A549 (cell line): ENCODE results near the gene RAB11B. TPM values are rescaled to one million over a fixed set of nuclear protein-coding genes. Genes with fewer than 3 reads are reported as not detected.

Source experiments
- ATAC-seq, 2 experiments: fragments of 200-7000 bp in 1 of 2; fragments of >200 bp in 1 of 2; cut with Nextera tagmentation in 1 of 2; cut with Tn5 transposase in 1 of 2; 3 replicates each; pipeline versions ENCODE4 v1.8.0 to v1.9.1; 2018 to 2020; ENCODE audit warnings: mild to moderate bottlenecking in 1 of 2, moderate library complexity in 1 of 2
- CTCF ChIA-PET: fragments of 300-600 bp; sonication (Branson Sonifier 250); formaldehyde crosslinking; extraction: SDS; loops from one replicate; lab custom pipeline; 2021; ENCODE audit warnings: antibody characterized with exemption, inconsistent platforms; lab: Yijun Ruan, JAX
- POLR2A ChIA-PET: fragments of 350-600 bp; formaldehyde crosslinking; extraction: SDS; loops from one replicate; lab custom pipeline; 2021; ENCODE audit warnings: antibody characterized with exemption, inconsistent platforms; lab: Yijun Ruan, JAX
- DNase-seq, 2 experiments: peaks; one replicate each; pipeline versions ENCODE4 v3.0.0 to v3.0.0-alpha.2; 2011 to 2016; ENCODE audit warnings: low read depth in 1 of 2, low spot score in 1 of 2
- FAIRE-seq: peaks from 2 replicates; lab custom pipeline; 2011; peaks lifted over from hg19 to GRCh38; lab: Jason Lieb, UNC
- H3K27ac ChIP-seq, 2 experiments: fragments of >200 bp; sonication (Bioruptor Twin); formaldehyde crosslinking; 3 replicates each; pipeline ENCODE4 v1.5.1; 2016 to 2017
- H3K4me1 ChIP-seq: fragments of >200 bp; sonication (Bioruptor Twin); formaldehyde crosslinking; 3 replicates; pipeline ENCODE4 v1.6.1; 2016
- H3K4me2 ChIP-seq: fragments of >200 bp; sonication (Bioruptor Twin); formaldehyde crosslinking; 3 replicates; pipeline ENCODE4 v1.6.1; 2016
- H3K4me3 ChIP-seq: fragments of >200 bp; sonication (Bioruptor Twin); formaldehyde crosslinking; 3 replicates; pipeline ENCODE4 v1.5.1; 2016
- H3K9me3 ChIP-seq: fragments of >200 bp; sonication (Bioruptor Twin); formaldehyde crosslinking; 3 replicates; pipeline ENCODE4 v1.6.1; 2016
- CBX2 ChIP-seq: fragments of 200-600 bp; sonication (generic); IDR thresholded peaks from 2 replicates; pipeline ENCODE4 v1.6.1; 2016; ENCODE audit warnings: low read depth, mild to moderate bottlenecking, borderline replicate concordance
- CEBPB ChIP-seq, 2 experiments: fragments of >200 bp in 1 of 2; sonication (Bioruptor Twin) in 1 of 2; formaldehyde crosslinking in 1 of 2; IDR thresholded peaks; 2 replicates each; pipeline ENCODE4 v1.6.1; 2012 to 2016
- CHD2 ChIP-seq: fragments of 150-350 bp; IDR thresholded peaks from 2 replicates; pipeline ENCODE4 v1.6.1; 2014; ENCODE audit warnings: low read length; ENCODE audit not compliant: partially characterized antibody
- FOSB ChIP-seq: fragments of 250-450 bp; sonication (Bioruptor Pico); IDR thresholded peaks from 2 replicates; pipeline ENCODE4 v1.5.0; 2020; ENCODE audit warnings: mild to moderate bottlenecking, moderate library complexity
- GATA3 ChIP-seq: IDR thresholded peaks from 2 replicates; pipeline ENCODE4 v1.6.1; 2012; ENCODE audit warnings: borderline replicate concordance
- HDAC2 ChIP-seq: fragments of 200-600 bp; sonication (generic); IDR thresholded peaks from 2 replicates; pipeline ENCODE4 v1.6.1; 2016
- HEYL ChIP-seq: fragments of 250-450 bp; sonication (Bioruptor Pico); IDR thresholded peaks from 2 replicates; pipeline ENCODE4 v1.8.0; 2021; ENCODE audit warnings: mild to moderate bottlenecking, moderate library complexity
- HOXB13 ChIP-seq: fragments of 250-450 bp; sonication (Bioruptor Pico); IDR thresholded peaks from 2 replicates; pipeline ENCODE4 v1.5.0; 2020; ENCODE audit warnings: low read depth, mild to moderate bottlenecking, moderate library complexity
- HOXB5 ChIP-seq: fragments of 250-450 bp; sonication (Bioruptor Pico); IDR thresholded peaks from 2 replicates; pipeline ENCODE4 v1.5.0; 2020; ENCODE audit warnings: mild to moderate bottlenecking, moderate library complexity
- JUNB ChIP-seq: fragments of >200 bp; sonication (Bioruptor Twin); formaldehyde crosslinking; IDR thresholded peaks from 2 replicates; pipeline ENCODE4 v1.6.1; 2016
- KDM1A ChIP-seq: fragments of 200-600 bp; sonication (generic); IDR thresholded peaks from 2 replicates; pipeline ENCODE4 v1.6.1; 2016; ENCODE audit warnings: low read depth, mild to moderate bottlenecking
- KDM5A ChIP-seq: fragments of 200-600 bp; sonication (generic); IDR thresholded peaks from 2 replicates; pipeline ENCODE4 v1.6.1; 2016; ENCODE audit warnings: antibody characterized with exemption, mild to moderate bottlenecking
- MAFK ChIP-seq: fragments of 450-650 bp; IDR thresholded peaks from 2 replicates; pipeline ENCODE4 v1.6.1; 2014; ENCODE audit not compliant: partially characterized antibody
- MAZ ChIP-seq: fragments of 150-350 bp; IDR thresholded peaks from 2 replicates; pipeline ENCODE4 v1.6.1; 2014; ENCODE audit warnings: antibody characterized with exemption, low read depth, low read length, borderline replicate concordance
- NPAS2 ChIP-seq: fragments of 250-450 bp; sonication (Bioruptor Pico); IDR thresholded peaks from 2 replicates; pipeline ENCODE4 v1.8.0; 2022; ENCODE audit warnings: mild to moderate bottlenecking, moderate library complexity, borderline replicate concordance
- POLR2A ChIP-seq: IDR thresholded peaks from 2 replicates; pipeline ENCODE4 v1.6.1; 2012; ENCODE audit warnings: mild to moderate bottlenecking, low read length
- POLR2AphosphoS2 ChIP-seq: conservative IDR thresholded peaks from 2 replicates; pipeline ENCODE4 v1.6.1; 2012; ENCODE audit warnings: low read length, improper control_type of control experiment, inconsistent platforms
- RFX5 ChIP-seq: fragments of 450-650 bp; IDR thresholded peaks from 2 replicates; pipeline ENCODE4 v1.7.1; 2014; ENCODE audit warnings: antibody characterized with exemption, mild to moderate bottlenecking, moderate library complexity
- RNF2 ChIP-seq: fragments of 200-600 bp; sonication (generic); IDR thresholded peaks from 2 replicates; pipeline ENCODE4 v1.6.1; 2016; ENCODE audit warnings: low read depth, mild to moderate bottlenecking, antibody characterized with exemption, moderate library complexity, borderline replicate concordance
- SMC3 ChIP-seq: fragments of >200 bp; sonication (Bioruptor Twin); formaldehyde crosslinking; IDR thresholded peaks from 3 replicates; pipeline ENCODE4 v1.6.1; 2018; ENCODE audit warnings: inconsistent platforms
- WGBS: methylation state at CpG from one replicate; pipeline ENCODE4 v1.1.6; 2017; ENCODE audit errors: missing lambda C conversion rate; 5-methylcytosine and 5-hydroxymethylcytosine counted together
- polyA plus RNA-seq, 4 experiments: library from polyadenylated mRNA; depleted of rRNA in 3 of 4; stranded (reverse); fragments of >200 nt; fragmentation: RNase III in 1 of 4; extraction: RNeasy Plus Mini Kit Qiagen cat#74134 plus additional on column Dnase treatment in 1 of 4; gene quantifications; 2 replicates in 3 of 4; 3 replicates in 1 of 4; pipeline ENCODE4 v1.2.3, GENCODE V29; 2011 to 2017
- TF ChIP-seq, protein P1 (sequence below): IDR thresholded peaks from 2 replicates; pipeline ENCODE4 v1.6.1; 2012
- TF ChIP-seq, protein P2 (sequence below): IDR thresholded peaks from 2 replicates; pipeline ENCODE4 v1.6.1; 2012
- TF ChIP-seq, protein P3 (sequence below): fragments of 250-450 bp; sonication (Bioruptor Pico); IDR thresholded peaks from 2 replicates; pipeline ENCODE4 v1.5.0; 2020; ENCODE audit warnings: low read depth, mild to moderate bottlenecking, moderate library complexity
- TF ChIP-seq, protein P4 (sequence below): fragments of >200 bp; sonication (Bioruptor Twin); formaldehyde crosslinking; IDR thresholded peaks from 3 replicates; pipeline ENCODE4 v1.6.1; 2016
- TF ChIP-seq, protein P5 (sequence below): fragments of 450-650 bp; IDR thresholded peaks from 2 replicates; pipeline ENCODE4 v1.6.1; 2014; ENCODE audit warnings: antibody characterized with exemption
- TF ChIP-seq, protein P6 (sequence below): IDR thresholded peaks from 2 replicates; pipeline ENCODE4 v1.6.1; 2012; ENCODE audit warnings: low read depth, borderline replicate concordance

Gene RAB11B
- polyA plus RNA-seq, 2 of the 4 experiments (the other 2 are of a cell fraction), result 22.3 to 93.7 TPM

DNA sequence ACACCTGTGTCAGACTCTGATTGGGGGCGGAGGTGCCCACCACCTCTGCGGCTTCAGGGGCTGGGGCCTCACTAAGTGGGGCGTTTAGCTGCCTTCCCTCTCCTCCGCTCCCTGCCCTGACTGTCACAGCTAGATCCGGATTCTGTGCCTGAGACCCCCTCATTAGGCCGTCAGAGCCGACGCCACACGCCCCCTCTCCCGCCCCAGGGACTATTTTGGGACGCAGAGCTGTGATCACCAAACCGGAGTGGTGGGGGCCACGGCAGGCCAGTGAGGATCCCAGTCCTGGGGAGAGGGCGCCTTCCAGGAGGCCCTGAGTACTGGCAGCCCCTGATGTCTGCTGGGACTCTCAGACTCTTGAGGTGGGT is 47.9 kb upstream of the RAB11B start:
- CTCF ChIA-PET, result interaction anchor here (0.6 to 6.6 kb wide), 3 partner anchors 7 to 224 kb away, joined by 3 to 43 read pairs (median 6); no protein-coding TSS in a partner anchor
- ATAC-seq, result peak; percentile 7 to 14; a peak in 3 of 6 replicates
- Histone ChIP-seq H3K27ac (no peak overlapping the region), H3K4me3 (no peak overlapping the region), H3K4me1 (0 out of 3 replicates have a peak, but pooled peaks cover 3% of the 10 kb centered on the region), H3K4me2 (no peak overlapping the region), H3K9me3 (no peaks in the 10 kb centered on the region)
- POLR2A ChIA-PET, result no interaction called here
- no peak for TF ChIP-seq KDM1A
- no peak for TF ChIP-seq HOXB5 (CRISPR knock-in tag)
- no peak for TF ChIP-seq CHD2
- TF ChIP-seq CBX2, result no peak
- TF ChIP-seq RFX5, result no peak
- TF ChIP-seq GATA3, result no peak
- TF ChIP-seq NPAS2 (CRISPR knock-in tag), result no peak
- TF ChIP-seq HEYL (CRISPR knock-in tag), result no peak
- no peak for TF ChIP-seq POLR2A
- no peak for TF ChIP-seq HDAC2
- TF ChIP-seq JUNB, result no peak
- TF ChIP-seq, protein P1, sequence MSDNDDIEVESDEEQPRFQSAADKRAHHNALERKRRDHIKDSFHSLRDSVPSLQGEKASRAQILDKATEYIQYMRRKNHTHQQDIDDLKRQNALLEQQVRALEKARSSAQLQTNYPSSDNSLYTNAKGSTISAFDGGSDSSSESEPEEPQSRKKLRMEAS, result no peak
- DNase-seq, result no peak
- FAIRE-seq, result no peak
- 87% methylated on average over 3 of the region's 14 CpGs for WGBS

DNA sequence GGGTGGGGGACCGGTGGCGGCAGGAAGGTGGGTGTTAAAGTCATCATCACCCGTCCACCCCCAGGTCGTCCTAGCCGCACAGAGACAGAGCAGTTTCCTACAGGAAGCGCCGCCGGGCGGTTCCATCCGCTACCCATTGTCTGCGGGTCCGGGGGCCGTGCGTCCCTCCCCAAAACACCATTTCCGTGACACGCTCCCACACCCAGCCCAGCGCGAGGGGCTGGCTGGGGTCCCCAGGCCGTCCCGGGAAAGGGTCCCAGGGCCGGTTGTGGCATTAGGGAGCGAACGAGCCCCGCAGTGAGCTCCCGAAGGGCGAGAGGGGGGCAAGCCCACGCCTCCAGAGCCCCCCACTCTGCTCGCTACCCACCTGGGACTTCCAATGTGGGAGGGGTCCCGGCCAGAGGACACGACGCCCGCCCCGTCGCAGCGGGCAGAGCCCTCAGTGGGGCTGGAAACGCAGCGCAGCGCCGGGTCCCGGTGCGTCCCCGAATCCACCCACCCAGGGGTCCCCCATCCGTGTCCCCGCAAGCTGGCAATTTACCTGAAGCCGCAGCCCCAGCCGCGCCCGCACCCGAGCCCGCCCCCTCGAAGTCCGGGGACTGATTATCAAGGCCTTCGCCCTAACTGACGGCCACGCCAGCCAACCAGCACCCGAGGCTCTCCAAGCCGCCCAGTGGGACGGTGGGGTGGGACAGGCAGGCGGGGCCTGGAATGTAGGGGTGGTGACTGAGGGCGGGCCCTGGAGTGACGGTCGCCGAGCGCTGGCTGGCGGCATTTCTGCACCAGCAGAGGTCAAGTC is 47.3 kb upstream of the RAB11B start, which contains the start of gene KANK3:
Gene KANK3, minus strand, starts transcription at position 579 of the 799 bp plus-strand sequence. CDS start 5,434 bp downstream, outside the sequence.
- ATAC-seq, result peak; percentile 99
- 10% methylated on average over 9 of the region's 65 CpGs for whole genome bisulfite sequencing
- FAIRE-seq, result no peak
- ChIA-PET POLR2A (no interaction called here), CTCF (interaction anchor here (0.6 to 6.6 kb wide), 4 partner anchors 8 to 223 kb away, joined by 3 to 43 read pairs (median 4); no protein-coding TSS in a partner anchor)
- peak; percentile 94 to 97 for DNase-seq
- Histone ChIP-seq H3K4me1 (peaks cover 4% of the 10 kb centered on the region; the same call in 2 of the 3 replicates), H3K27ac (peak within 1 kb of the TSS; percentile 30 to 80; a peak in 4 of 6 replicates), H3K4me3 (peak within 1 kb of the TSS; percentile 44), H3K4me2 (peak within 1 kb of the TSS; percentile 71), H3K9me3 (no peaks in the 10 kb centered on the region)
- TF ChIP-seq, protein P2, sequence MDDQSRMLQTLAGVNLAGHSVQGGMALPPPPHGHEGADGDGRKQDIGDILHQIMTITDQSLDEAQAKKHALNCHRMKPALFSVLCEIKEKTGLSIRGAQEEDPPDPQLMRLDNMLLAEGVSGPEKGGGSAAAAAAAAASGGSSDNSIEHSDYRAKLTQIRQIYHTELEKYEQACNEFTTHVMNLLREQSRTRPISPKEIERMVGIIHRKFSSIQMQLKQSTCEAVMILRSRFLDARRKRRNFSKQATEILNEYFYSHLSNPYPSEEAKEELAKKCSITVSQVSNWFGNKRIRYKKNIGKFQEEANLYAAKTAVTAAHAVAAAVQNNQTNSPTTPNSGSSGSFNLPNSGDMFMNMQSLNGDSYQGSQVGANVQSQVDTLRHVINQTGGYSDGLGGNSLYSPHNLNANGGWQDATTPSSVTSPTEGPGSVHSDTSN, result peak; percentile 93
- TF ChIP-seq RNF2, result no peak

DNA sequence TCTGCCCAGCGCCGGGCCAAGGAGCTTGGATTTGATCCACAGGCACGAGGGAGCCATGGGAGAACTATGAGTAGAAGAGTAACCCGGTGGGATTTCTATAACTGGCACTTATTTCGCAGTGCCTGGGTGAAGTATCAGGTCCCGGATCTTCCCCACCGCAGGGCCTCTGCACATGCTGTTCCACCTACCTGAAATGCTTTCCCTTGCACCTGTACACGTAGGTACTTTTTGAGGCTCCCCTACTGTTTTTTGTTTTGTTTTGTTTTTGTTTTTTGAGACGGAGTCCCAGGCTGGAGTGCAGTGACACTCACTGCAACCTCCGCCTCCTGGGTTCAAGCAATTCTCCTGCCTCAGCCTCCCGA is 46.7 kb upstream of the RAB11B start:
- DNase-seq (no peak), ATAC-seq (no peak), FAIRE-seq (no peak)
- TF ChIP-seq POLR2A (no peak), JUNB (no peak), MAFK (no peak), HOXB5 (CRISPR knock-in tag) (no peak), SMC3 (no peak), POLR2AphosphoS2 (no peak), FOSB (no peak), HDAC2 (no peak), HOXB13 (CRISPR knock-in tag) (no peak), NPAS2 (CRISPR knock-in tag) (no peak), MAZ (no peak), CEBPB (IDR thresholded peaks at IDR 0.05) (no peak), KDM5A (no peak), KDM1A (no peak), CHD2 (no peak)
- TF ChIP-seq, protein P3, sequence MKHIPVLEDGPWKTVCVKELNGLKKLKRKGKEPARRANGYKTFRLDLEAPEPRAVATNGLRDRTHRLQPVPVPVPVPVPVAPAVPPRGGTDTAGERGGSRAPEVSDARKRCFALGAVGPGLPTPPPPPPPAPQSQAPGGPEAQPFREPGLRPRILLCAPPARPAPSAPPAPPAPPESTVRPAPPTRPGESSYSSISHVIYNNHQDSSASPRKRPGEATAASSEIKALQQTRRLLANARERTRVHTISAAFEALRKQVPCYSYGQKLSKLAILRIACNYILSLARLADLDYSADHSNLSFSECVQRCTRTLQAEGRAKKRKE (CRISPR knock-in tag), result no peak
- TF ChIP-seq, protein P4, sequence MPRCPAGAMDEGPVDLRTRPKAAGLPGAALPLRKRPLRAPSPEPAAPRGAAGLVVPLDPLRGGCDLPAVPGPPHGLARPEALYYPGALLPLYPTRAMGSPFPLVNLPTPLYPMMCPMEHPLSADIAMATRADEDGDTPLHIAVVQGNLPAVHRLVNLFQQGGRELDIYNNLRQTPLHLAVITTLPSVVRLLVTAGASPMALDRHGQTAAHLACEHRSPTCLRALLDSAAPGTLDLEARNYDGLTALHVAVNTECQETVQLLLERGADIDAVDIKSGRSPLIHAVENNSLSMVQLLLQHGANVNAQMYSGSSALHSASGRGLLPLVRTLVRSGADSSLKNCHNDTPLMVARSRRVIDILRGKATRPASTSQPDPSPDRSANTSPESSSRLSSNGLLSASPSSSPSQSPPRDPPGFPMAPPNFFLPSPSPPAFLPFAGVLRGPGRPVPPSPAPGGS, result no peak
- TF ChIP-seq, protein P5, sequence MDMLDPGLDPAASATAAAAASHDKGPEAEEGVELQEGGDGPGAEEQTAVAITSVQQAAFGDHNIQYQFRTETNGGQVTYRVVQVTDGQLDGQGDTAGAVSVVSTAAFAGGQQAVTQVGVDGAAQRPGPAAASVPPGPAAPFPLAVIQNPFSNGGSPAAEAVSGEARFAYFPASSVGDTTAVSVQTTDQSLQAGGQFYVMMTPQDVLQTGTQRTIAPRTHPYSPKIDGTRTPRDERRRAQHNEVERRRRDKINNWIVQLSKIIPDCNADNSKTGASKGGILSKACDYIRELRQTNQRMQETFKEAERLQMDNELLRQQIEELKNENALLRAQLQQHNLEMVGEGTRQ, result no peak
- TF ChIP-seq, protein P6, sequence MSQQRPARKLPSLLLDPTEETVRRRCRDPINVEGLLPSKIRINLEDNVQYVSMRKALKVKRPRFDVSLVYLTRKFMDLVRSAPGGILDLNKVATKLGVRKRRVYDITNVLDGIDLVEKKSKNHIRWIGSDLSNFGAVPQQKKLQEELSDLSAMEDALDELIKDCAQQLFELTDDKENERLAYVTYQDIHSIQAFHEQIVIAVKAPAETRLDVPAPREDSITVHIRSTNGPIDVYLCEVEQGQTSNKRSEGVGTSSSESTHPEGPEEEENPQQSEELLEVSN, result no peak
- WGBS, result 51% methylated on average over 11 of the region's 11 CpGs
- no peak overlapping the region for H3K27ac ChIP-seq
- no peaks in the 10 kb centered on the region for H3K9me3 ChIP-seq
- ChIA-PET POLR2A (no interaction called here), CTCF (interaction anchor here (2.2 to 6.6 kb wide), 2 partner anchors 9 to 10 kb away, joined by 6 to 43 read pairs; no protein-coding TSS in a partner anchor)
- H3K4me2 ChIP-seq, result peak overlapping the region; percentile 71
- peaks cover 9% of the 10 kb centered on the region; the same call in 2 of the 3 replicates for H3K4me1 ChIP-seq
- H3K4me3 ChIP-seq, result 0 out of 3 replicates have a peak overlapping the region, but pooled peaks have one; percentile 44
